Endothelial cell (in vitro differentiated cells): ENCODE data around the gene HHAT. TPM values are rescaled to one million over a fixed set of nuclear protein-coding genes. Genes with fewer than 3 reads are reported as not detected.

Experiments
- DNase-seq: peaks from one replicate; pipeline ENCODE4 v3.0.0; 2021; ENCODE audit warnings: low spot score
- H3K27ac Mint-ChIP-seq: one replicate; pipeline ENCODE4 v1.8.0; 2021; ENCODE audit warnings: mixed read lengths, inconsistent platforms; ENCODE audit not compliant: unreplicated experiment
- H3K27me3 Mint-ChIP-seq: one replicate; pipeline ENCODE4 v1.8.0; 2021; ENCODE audit warnings: mild to moderate bottlenecking, moderate library complexity, mixed read lengths, inconsistent platforms; ENCODE audit not compliant: unreplicated experiment
- H3K36me3 Mint-ChIP-seq: one replicate; pipeline ENCODE4 v1.8.0; 2021; ENCODE audit warnings: mild to moderate bottlenecking, low read depth, mixed read lengths, inconsistent platforms; ENCODE audit not compliant: unreplicated experiment
- H3K4me1 Mint-ChIP-seq: one replicate; pipeline ENCODE4 v1.8.0; 2021; ENCODE audit warnings: mild to moderate bottlenecking, mixed read lengths, inconsistent platforms; ENCODE audit not compliant: unreplicated experiment
- H3K4me3 Mint-ChIP-seq: one replicate; pipeline ENCODE4 v1.8.0; 2021; ENCODE audit warnings: mild to moderate bottlenecking, mixed read lengths, inconsistent platforms; ENCODE audit not compliant: unreplicated experiment
- H3K9me3 Mint-ChIP-seq: one replicate; pipeline ENCODE4 v1.8.0; 2021; ENCODE audit warnings: mixed read lengths, inconsistent platforms; ENCODE audit not compliant: unreplicated experiment
- total RNA-seq: library from RNA; stranded (reverse); fragmentation: NEBNext Ultra II Directional; extraction: Animal tissue kit (Norgen Biotek cat#: 25700); gene quantifications from one replicate; pipeline ENCODE4 v1.2.1, GENCODE V29; 2021; ENCODE audit not compliant: unreplicated experiment
- TF ChIP-seq, protein P1 (sequence below): fragments of 200-600 bp; sonication (generic); IDR thresholded peaks from one replicate; pipeline ENCODE4 v1.5.0; 2021; ENCODE audit warnings: antibody characterized with exemption; ENCODE audit not compliant: unreplicated experiment

The HHAT gene
- total RNA-seq, 1 donor from 2014 or later = 6.0 TPM

DNA sequence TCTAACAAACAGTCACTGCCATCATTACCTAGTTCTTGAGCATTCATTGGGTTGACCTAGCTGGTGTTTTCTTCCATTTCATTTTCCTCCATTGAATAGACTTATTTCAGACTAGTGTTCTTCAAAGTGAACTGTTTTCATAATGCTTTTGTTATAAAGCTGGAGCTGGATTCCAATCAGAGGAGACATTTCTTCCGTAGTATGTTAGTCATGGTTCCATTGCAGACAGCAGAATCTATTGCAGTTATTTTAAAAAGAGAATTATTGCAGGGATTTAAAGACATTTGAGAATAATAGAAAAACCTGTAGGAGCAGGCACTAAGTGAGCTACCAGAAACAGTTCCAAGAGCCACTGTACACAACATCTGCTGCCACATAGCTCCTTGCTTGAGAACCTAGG lies 50.0 kb downstream of the HHAT start:
- no peaks in the 10 kb centered on the region for H3K9me3 Mint-ChIP-seq
- H3K4me3 Mint-ChIP-seq = no peak overlapping the region
- no peaks in the 10 kb centered on the region for H3K36me3 Mint-ChIP-seq
- H3K27me3 Mint-ChIP-seq = no peaks in the 10 kb centered on the region
- TF ChIP-seq, protein P1, sequence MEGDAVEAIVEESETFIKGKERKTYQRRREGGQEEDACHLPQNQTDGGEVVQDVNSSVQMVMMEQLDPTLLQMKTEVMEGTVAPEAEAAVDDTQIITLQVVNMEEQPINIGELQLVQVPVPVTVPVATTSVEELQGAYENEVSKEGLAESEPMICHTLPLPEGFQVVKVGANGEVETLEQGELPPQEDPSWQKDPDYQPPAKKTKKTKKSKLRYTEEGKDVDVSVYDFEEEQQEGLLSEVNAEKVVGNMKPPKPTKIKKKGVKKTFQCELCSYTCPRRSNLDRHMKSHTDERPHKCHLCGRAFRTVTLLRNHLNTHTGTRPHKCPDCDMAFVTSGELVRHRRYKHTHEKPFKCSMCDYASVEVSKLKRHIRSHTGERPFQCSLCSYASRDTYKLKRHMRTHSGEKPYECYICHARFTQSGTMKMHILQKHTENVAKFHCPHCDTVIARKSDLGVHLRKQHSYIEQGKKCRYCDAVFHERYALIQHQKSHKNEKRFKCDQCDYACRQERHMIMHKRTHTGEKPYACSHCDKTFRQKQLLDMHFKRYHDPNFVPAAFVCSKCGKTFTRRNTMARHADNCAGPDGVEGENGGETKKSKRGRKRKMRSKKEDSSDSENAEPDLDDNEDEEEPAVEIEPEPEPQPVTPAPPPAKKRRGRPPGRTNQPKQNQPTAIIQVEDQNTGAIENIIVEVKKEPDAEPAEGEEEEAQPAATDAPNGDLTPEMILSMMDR = no peak
- no peak overlapping the region for H3K27ac Mint-ChIP-seq
- DNase-seq = no peak
- H3K4me1 Mint-ChIP-seq = no peaks in the 10 kb centered on the region

DNA sequence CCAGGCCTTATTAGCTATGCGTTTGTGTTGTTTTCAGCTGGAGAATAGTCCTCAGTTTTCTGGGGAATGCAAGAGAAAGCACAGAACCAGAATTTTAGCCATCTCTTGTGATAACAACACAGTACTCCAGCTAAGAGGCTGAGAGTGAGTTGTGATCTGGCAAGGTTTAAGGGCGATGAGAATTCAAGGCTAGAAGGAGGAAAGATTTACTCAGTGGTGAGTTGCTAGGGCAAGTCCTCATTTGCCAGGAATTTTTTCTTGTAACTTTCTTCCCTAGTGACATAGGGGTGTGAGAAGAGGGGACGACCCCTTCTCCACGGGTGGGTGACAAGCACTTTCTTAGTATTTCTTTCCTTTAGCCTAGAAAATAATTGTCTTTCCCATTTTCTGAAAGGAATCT lies 53.2 kb downstream of the HHAT start:
- no peaks in the 10 kb centered on the region for H3K36me3 Mint-ChIP-seq
- no peaks in the 10 kb centered on the region for H3K4me1 Mint-ChIP-seq
- TF ChIP-seq, protein P1 = no peak
- DNase-seq = no peak
- no peak overlapping the region for H3K27ac Mint-ChIP-seq
- no peak overlapping the region for H3K4me3 Mint-ChIP-seq
- no peaks in the 10 kb centered on the region for H3K27me3 Mint-ChIP-seq
- no peaks in the 10 kb centered on the region for H3K9me3 Mint-ChIP-seq

DNA sequence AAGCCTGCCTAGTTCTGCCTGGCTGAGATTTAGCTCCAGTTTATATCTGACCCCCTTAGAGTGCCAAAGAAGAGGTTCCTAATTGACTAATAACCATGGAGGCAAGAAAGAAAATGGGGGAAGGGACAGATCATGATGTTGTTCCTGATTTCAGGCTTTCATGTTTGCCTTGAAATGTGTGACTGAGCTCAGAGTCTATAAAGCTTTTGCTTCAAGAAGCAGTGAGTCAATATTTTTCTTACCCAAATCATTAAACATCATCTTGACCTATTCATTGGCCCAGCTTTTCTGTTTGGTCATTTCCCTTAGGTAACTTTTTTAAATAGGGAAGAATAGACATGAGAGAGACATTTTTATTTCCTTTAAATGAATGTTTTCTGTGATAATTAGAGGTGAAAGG lies 55.9 kb downstream of the HHAT start:
- no peaks in the 10 kb centered on the region for H3K4me1 Mint-ChIP-seq
- TF ChIP-seq, protein P1 = no peak
- no peaks in the 10 kb centered on the region for H3K36me3 Mint-ChIP-seq
- H3K9me3 Mint-ChIP-seq = no peaks in the 10 kb centered on the region
- H3K4me3 Mint-ChIP-seq = no peak overlapping the region
- no peak overlapping the region for H3K27ac Mint-ChIP-seq
- DNase-seq = no peak
- no peaks in the 10 kb centered on the region for H3K27me3 Mint-ChIP-seq

DNA sequence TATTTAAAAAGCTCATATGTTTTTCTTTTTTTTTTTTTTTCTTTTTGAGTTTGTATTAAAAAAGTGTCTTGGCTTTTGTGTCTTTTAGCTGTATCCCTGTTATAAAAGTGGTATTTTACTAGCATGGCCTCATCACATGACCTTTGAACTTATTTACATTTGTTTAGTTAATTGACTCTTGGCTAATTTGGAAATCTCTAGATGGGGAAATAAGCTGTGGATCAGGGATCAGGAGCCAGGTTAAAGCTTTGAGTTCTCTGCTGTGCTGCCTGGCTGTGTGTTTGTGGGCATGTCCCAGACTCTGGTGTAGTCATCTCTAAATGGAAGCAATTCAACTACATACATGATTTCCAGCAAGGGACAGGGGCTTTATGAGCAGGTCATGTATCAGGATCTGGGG lies 56.5 kb downstream of the HHAT start:
- Mint-ChIP-seq H3K27me3 (no peaks in the 10 kb centered on the region), H3K9me3 (no peaks in the 10 kb centered on the region), H3K36me3 (no peaks in the 10 kb centered on the region), H3K27ac (no peak overlapping the region), H3K4me1 (no peaks in the 10 kb centered on the region), H3K4me3 (no peak overlapping the region)
- TF ChIP-seq, protein P1 = no peak
- DNase-seq = no peak

DNA sequence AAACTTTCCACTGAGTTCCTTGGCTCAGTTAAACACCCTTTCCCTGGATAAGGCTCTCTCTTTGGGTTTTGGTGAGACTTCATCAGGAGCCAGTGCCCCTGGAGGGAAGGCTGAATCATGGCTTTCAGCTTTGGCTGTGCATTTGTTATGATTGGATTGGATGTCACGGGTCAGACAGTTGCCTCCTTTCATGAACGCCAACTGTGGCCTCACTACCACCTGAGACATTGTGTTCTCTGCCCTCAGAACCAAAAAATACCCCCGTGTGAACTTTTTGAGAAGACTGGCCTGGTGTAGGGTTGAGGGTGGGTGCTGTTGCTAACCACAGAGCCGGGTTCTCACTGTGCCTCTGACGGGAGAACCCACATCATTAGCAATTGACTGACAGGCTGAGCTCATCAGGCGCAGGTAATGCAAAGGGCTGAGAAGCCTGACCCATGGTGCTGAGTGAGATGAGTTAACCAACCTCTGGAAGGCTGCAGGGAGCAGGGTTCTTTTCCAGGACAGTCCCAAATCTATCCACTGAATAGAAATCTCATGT lies 65.6 kb downstream of the HHAT start:
- Mint-ChIP-seq H3K4me3 (no peak overlapping the region), H3K4me1 (no peaks in the 10 kb centered on the region), H3K9me3 (no peaks in the 10 kb centered on the region), H3K27ac (no peak overlapping the region), H3K27me3 (no peaks in the 10 kb centered on the region), H3K36me3 (no peaks in the 10 kb centered on the region)
- no peak for DNase-seq
- TF ChIP-seq, protein P1 = no peak
